HEK293 (cell line): ENCODE results near the gene KIF26B.

Experiments used
- CTCF ChIA-PET: fragments of 350-600 bp; formaldehyde crosslinking; extraction: SDS; loops from one replicate; lab custom pipeline; 2021; ENCODE audit warnings: antibody characterized with exemption; lab: Yijun Ruan, JAX
- POLR2A ChIA-PET: fragments of 300-600 bp; formaldehyde crosslinking; extraction: SDS; loops from one replicate; lab custom pipeline; 2020; ENCODE audit warnings: antibody characterized with exemption, inconsistent platforms; lab: Yijun Ruan, JAX
- H3K27ac ChIP-seq: fragments of 200-500 bp; sonication (Bioruptor generic); 2 replicates; pipeline ENCODE4 v1.5.1; 2014; ENCODE audit warnings: low read depth, low read length, control low read depth, inconsistent platforms; ENCODE audit errors: extremely low read depth
- H3K36me3 ChIP-seq, 2 experiments: fragments of 200-500 bp in 1 of 2; sonication (Bioruptor generic) in 1 of 2; 1 replicate in 1 of 2; 2 replicates in 1 of 2; pipeline ENCODE4 v1.5.1; 2014 to 2017; ENCODE audit warnings: inconsistent platforms in 2 of 2, low read length in 2 of 2; ENCODE audit not compliant: control insufficient read depth in 2 of 2, insufficient read depth in 1 of 2
- H3K4me1 ChIP-seq: fragments of 200-500 bp; sonication (Bioruptor generic); 2 replicates; pipeline ENCODE4 v1.5.1; 2014; ENCODE audit warnings: mild to moderate bottlenecking, low read length, inconsistent platforms; ENCODE audit not compliant: control insufficient read depth, insufficient read depth
- H3K4me3 ChIP-seq: 2 replicates; pipeline ENCODE4 v1.5.1; 2011; ENCODE audit warnings: low read depth, mild to moderate bottlenecking, control low read depth, low read length, moderate library complexity
- H3K9me3 ChIP-seq: fragments of 200-500 bp; sonication (Bioruptor generic); 2 replicates; pipeline ENCODE4 v1.5.1; 2014; ENCODE audit warnings: low read depth, low read length, inconsistent platforms; ENCODE audit not compliant: control insufficient read depth, insufficient read depth
- ELK4 ChIP-seq: IDR thresholded peaks from 2 replicates; pipeline ENCODE4 v1.6.1; 2011; ENCODE audit warnings: mild to moderate bottlenecking, low read depth, low read length, borderline replicate concordance
- GLIS1 ChIP-seq: fragments of 450-650 bp; formaldehyde crosslinking; IDR thresholded peaks from 2 replicates; pipeline ENCODE4 v1.5.1; 2016; ENCODE audit warnings: missing biosample characterization, missing genetic modification characterization
- KLF8 ChIP-seq: fragments of 450-650 bp; formaldehyde crosslinking; IDR thresholded peaks from 2 replicates; pipeline ENCODE4 v1.5.1; 2016; ENCODE audit warnings: missing biosample characterization, missing genetic modification characterization
- MEIS1 ChIP-seq: sonication (generic); formaldehyde crosslinking; IDR thresholded peaks from 2 replicates; pipeline ENCODE4 v1.8.1; 2022; ENCODE audit warnings: missing genetic modification reagents, mild to moderate bottlenecking, borderline replicate concordance
- SALL2 ChIP-seq: fragments of 450-650 bp; formaldehyde crosslinking; IDR thresholded peaks from 2 replicates; pipeline ENCODE4 v1.5.0; 2017; ENCODE audit warnings: missing biosample characterization, mild to moderate bottlenecking, missing genetic modification characterization, borderline replicate concordance
- SCRT1 ChIP-seq: fragments of 450-650 bp; formaldehyde crosslinking; IDR thresholded peaks from 2 replicates; pipeline ENCODE4 v1.5.1; 2016; ENCODE audit warnings: missing biosample characterization, missing genetic modification characterization, borderline replicate concordance
- WT1 ChIP-seq: fragments of 450-650 bp; formaldehyde crosslinking; IDR thresholded peaks from 2 replicates; pipeline ENCODE4 v1.5.1; 2016; ENCODE audit warnings: missing biosample characterization, missing genetic modification characterization
- ZBTB1 ChIP-seq: fragments of 450-650 bp; formaldehyde crosslinking; IDR thresholded peaks from 2 replicates; pipeline ENCODE4 v1.5.1; 2016; ENCODE audit warnings: missing biosample characterization, missing genetic modification characterization
- ZBTB11 ChIP-seq: fragments of 450-650 bp; formaldehyde crosslinking; conservative IDR thresholded peaks from 2 replicates; pipeline ENCODE4 v1.5.1; 2016; ENCODE audit warnings: low read depth, missing biosample characterization, missing genetic modification characterization
- ZBTB8A ChIP-seq: fragments of 450-650 bp; formaldehyde crosslinking; IDR thresholded peaks from 2 replicates; pipeline ENCODE4 v1.5.1; 2016; ENCODE audit warnings: missing biosample characterization, missing genetic modification characterization
- ZIC2 ChIP-seq: fragments of 450-650 bp; formaldehyde crosslinking; IDR thresholded peaks from 2 replicates; pipeline ENCODE4 v1.5.1; 2016; ENCODE audit warnings: missing biosample characterization, missing genetic modification characterization
- ZNF133 ChIP-seq: fragments of 450-650 bp; formaldehyde crosslinking; IDR thresholded peaks from 2 replicates; pipeline ENCODE4 v1.5.1; 2016; ENCODE audit warnings: missing biosample characterization, missing genetic modification characterization
- ZNF140 ChIP-seq: fragments of 450-650 bp; formaldehyde crosslinking; IDR thresholded peaks from 2 replicates; pipeline ENCODE4 v1.5.1; 2016; ENCODE audit warnings: missing biosample characterization, missing genetic modification characterization
- ZNF146 ChIP-seq: fragments of 450-650 bp; formaldehyde crosslinking; IDR thresholded peaks from 2 replicates; pipeline ENCODE4 v1.5.1; 2016; ENCODE audit warnings: missing biosample characterization, missing genetic modification characterization
- ZNF175 ChIP-seq: fragments of 450-650 bp; formaldehyde crosslinking; IDR thresholded peaks from 2 replicates; pipeline ENCODE4 v1.5.1; 2016; ENCODE audit warnings: missing biosample characterization, missing genetic modification characterization
- ZNF24 ChIP-seq: fragments of 450-650 bp; formaldehyde crosslinking; IDR thresholded peaks from 2 replicates; pipeline ENCODE4 v1.5.1; 2016; ENCODE audit warnings: missing biosample characterization, missing genetic modification characterization
- ZNF26 ChIP-seq: fragments of 450-650 bp; formaldehyde crosslinking; IDR thresholded peaks from 2 replicates; pipeline ENCODE4 v1.5.1; 2016; ENCODE audit warnings: missing biosample characterization, missing genetic modification characterization
- ZNF354C ChIP-seq: fragments of 450-650 bp; formaldehyde crosslinking; IDR thresholded peaks from 2 replicates; pipeline ENCODE4 v1.5.1; 2016; ENCODE audit warnings: missing biosample characterization, missing genetic modification characterization, low read depth, borderline replicate concordance
- ZNF398 ChIP-seq: fragments of 450-650 bp; formaldehyde crosslinking; IDR thresholded peaks from 2 replicates; pipeline ENCODE4 v1.5.1; 2017; ENCODE audit warnings: missing biosample characterization, missing genetic modification characterization
- ZNF404 ChIP-seq: fragments of 450-650 bp; formaldehyde crosslinking; IDR thresholded peaks from 2 replicates; pipeline ENCODE4 v1.5.1; 2017; ENCODE audit warnings: missing biosample characterization, missing genetic modification characterization
- ZNF654 ChIP-seq: fragments of 450-650 bp; formaldehyde crosslinking; IDR thresholded peaks from 2 replicates; pipeline ENCODE4 v1.5.1; 2016; ENCODE audit warnings: low read depth, missing biosample characterization, missing genetic modification characterization
- ZNF707 ChIP-seq: fragments of 450-650 bp; formaldehyde crosslinking; IDR thresholded peaks from 2 replicates; pipeline ENCODE4 v1.5.1; 2016; ENCODE audit warnings: missing biosample characterization, missing genetic modification characterization
- ZNF747 ChIP-seq: fragments of 450-650 bp; formaldehyde crosslinking; IDR thresholded peaks from 2 replicates; pipeline ENCODE4 v1.5.1; 2016; ENCODE audit warnings: missing biosample characterization, missing genetic modification characterization
- ZNF792 ChIP-seq: fragments of 450-650 bp; formaldehyde crosslinking; IDR thresholded peaks from 2 replicates; pipeline ENCODE4 v1.5.1; 2016; ENCODE audit warnings: missing biosample characterization, missing genetic modification characterization
- ZNF830 ChIP-seq: fragments of 450-650 bp; IDR thresholded peaks from 2 replicates; pipeline ENCODE4 v1.5.0; 2018; ENCODE audit warnings: missing biosample characterization, missing genetic modification characterization, low read depth, mild to moderate bottlenecking, moderate library complexity

KIF26B gene

GRCh38 chr1:245404527-245404926 is 249.7 kb downstream of the KIF26B start (continued):
- no peak for TF ChIP-seq ZBTB11 (tag by site-specific recombination)
- TF ChIP-seq SALL2 (tag by site-specific recombination): no peak

GRCh38 chr1:245404952-245405351 is 250.2 kb downstream of the KIF26B start:
- H3K27ac ChIP-seq: no peak overlapping the region
- POLR2A ChIA-PET: no interaction called here
- no peak overlapping the region for H3K4me3 ChIP-seq
- no peaks in the 10 kb centered on the region for H3K4me1 ChIP-seq
- CTCF ChIA-PET: interaction anchor here (0.5 kb wide), 1 partner anchor 27 kb away, joined by 4 read pairs; no protein-coding TSS in a partner anchor
- TF ChIP-seq ZIC2 (tag by site-specific recombination) (no peak), ZNF354C (tag by site-specific recombination) (no peak), ZNF830 (tag by site-specific recombination) (no peak), KLF8 (no peak), ZNF792 (tag by site-specific recombination) (no peak), ZNF747 (tag by site-specific recombination) (no peak), GLIS1 (tag by site-specific recombination) (no peak), ZNF175 (tag by site-specific recombination) (no peak), ZNF654 (tag by site-specific recombination) (no peak), WT1 (no peak), ZNF404 (tag by site-specific recombination) (no peak), ZBTB1 (tag by site-specific recombination) (no peak), ZNF707 (tag by site-specific recombination) (no peak), ELK4 (no peak), ZNF140 (tag by site-specific recombination) (no peak), ZBTB8A (no peak), ZNF26 (tag by site-specific recombination) (no peak), SCRT1 (tag by site-specific recombination) (no peak)
- no peaks in the 10 kb centered on the region for H3K36me3 ChIP-seq
- no peaks in the 10 kb centered on the region for H3K9me3 ChIP-seq

GRCh38 chr1:245406426-245406825 is 251.6 kb downstream of the KIF26B start:
- Histone ChIP-seq H3K9me3 (no peaks in the 10 kb centered on the region), H3K36me3 (no peaks in the 10 kb centered on the region), H3K4me3 (no peak overlapping the region), H3K27ac (no peak overlapping the region), H3K4me1 (no peaks in the 10 kb centered on the region)
- POLR2A ChIA-PET: no interaction called here
- CTCF ChIA-PET: interaction anchor here (0.6 kb wide), 1 partner anchor 1966 kb away, joined by 3 read pairs; no protein-coding TSS in a partner anchor
- TF ChIP-seq ZNF26 (tag by site-specific recombination): no peak
- no peak for TF ChIP-seq ZNF398 (tag by site-specific recombination)
- TF ChIP-seq ZNF24 (tag by site-specific recombination): no peak
- no peak for TF ChIP-seq MEIS1 (CRISPR knock-in tag)
- no peak for TF ChIP-seq ZNF146 (tag by site-specific recombination)
- no peak for TF ChIP-seq ZBTB8A
- no peak for TF ChIP-seq ZNF404 (tag by site-specific recombination)
- no peak for TF ChIP-seq ZNF133 (tag by site-specific recombination)
- TF ChIP-seq ZNF354C (tag by site-specific recombination): no peak
